Inflammatory macrophage treated with lipopolysaccharide for 1 hour (primary cell): ENCODE data around the gene CARD14.
A peak's percentile ranks its signal among the peaks of the same experiment; 100 is the strongest.

Source experiments
- DNase-seq, 2 donors: peaks; one replicate each; pipeline ENCODE4 v3.0.0-alpha.2; 2020 to 2022

CARD14 gene

DNA sequence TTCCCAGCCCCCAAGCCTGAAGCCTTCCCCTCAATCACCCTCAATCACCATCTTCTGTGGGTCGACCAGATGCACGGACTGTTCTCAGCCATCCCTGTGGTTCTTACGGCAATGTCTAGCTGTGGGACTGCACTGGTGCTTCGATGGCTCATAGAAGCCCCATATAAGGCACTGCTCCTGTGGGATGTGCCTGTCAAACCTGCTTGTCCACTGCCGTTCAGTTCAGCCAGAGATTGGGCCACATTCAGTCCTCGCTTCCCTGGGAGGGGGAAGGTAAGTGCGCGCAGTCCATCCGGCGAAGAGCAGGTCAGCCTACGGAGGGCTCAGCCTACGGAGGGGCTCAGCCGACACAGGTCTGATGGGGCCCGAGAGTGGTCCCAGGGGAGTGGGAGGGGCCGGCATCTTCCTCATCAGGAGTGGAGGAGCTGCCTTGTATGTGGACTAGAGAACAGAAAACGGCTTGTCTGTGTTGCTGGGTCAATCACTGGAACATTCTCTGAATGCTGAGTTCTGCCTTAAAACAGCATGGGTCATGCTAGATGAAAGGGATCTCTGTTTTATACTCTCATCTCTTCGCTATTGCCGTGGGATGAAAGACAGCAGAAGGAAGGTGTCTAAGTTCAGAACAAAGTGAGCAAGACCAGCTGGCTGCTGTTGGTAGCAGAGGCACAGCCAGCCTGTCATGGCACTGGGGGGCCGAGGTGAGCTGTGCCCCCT is at the start of gene CARD14:
Gene CARD14 (plus strand): TSS at position 247 of the 717 bp plus-strand sequence. CDS start 11,409 bp downstream, outside the sequence.
- DNase-seq = no peak

DNA sequence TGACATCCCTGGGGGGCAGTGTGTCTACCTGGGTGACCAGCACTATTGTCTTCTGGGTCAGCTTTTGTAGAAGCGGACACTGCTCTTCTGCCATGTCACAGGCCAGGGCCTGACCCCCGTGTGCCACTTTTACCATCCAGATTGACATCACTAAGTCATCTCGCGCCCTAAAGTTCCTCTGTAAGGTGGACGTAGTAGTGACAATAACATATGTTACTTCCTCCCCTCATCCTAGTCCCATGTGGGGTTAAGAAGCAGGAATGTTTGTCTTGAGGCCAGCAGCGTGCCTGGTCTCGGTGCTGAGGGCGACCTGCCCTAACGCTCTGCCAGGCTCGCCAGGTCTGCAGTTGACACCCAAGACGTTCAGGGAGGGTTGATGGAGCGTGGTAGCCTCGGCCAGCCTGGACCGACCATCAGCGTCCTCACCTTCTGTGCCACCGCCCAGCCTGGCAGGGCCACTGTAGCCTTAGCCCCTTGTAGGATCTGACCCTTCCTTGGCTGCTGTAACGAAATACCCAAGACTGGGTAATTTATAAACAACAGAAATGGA is 47.7 kb upstream of the CARD14 start:
- DNase-seq = no peak

DNA sequence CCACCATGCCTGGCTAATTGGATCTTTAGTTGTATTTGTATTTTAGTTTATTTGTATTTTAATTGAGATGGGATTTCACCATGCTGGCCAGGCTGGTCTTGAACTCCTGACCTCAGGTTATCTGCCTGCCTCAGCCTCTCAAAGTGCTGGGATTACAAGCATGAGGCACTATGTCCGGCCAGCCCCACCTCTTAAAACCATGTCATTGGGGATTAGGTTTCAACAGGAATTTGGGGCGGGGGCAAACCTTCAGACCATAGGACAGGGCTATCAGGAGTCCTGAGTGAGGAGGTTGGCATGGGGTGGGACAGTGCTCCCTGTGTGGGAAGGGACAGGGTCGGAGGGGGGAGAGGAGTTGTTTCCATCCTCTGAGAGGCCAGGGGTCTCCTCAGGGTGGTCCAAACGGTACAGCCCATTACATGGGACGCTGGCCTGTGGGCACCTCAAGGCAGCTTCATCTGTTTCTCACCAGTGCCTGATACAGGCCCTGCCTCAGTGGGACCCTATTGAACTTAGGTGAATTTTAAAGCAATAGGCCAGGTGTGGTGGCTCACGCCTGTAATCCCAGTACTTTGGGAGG is 46.8 kb upstream of the CARD14 start:
- DNase-seq = no peak

DNA sequence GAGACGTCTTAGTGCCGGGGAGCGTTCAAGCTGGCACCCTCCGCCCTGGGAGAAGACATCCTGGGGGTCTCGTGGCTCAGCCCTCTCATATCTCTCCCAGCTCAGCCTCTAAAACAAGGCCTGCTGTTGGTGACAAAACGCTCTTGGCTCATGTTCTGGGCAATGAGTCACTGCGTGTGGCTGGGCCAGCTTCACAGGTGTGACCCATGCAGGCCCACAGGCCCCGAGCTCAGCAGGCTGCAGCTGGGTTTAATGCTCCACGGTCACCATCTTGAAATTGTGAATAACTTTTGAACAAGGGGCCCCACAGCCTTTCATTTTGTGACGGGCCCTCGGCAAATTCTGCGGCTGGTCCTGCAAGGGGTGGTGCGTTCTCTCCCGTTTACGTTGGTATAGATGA is 46.0 kb upstream of the CARD14 start:
- no peak for DNase-seq

DNA sequence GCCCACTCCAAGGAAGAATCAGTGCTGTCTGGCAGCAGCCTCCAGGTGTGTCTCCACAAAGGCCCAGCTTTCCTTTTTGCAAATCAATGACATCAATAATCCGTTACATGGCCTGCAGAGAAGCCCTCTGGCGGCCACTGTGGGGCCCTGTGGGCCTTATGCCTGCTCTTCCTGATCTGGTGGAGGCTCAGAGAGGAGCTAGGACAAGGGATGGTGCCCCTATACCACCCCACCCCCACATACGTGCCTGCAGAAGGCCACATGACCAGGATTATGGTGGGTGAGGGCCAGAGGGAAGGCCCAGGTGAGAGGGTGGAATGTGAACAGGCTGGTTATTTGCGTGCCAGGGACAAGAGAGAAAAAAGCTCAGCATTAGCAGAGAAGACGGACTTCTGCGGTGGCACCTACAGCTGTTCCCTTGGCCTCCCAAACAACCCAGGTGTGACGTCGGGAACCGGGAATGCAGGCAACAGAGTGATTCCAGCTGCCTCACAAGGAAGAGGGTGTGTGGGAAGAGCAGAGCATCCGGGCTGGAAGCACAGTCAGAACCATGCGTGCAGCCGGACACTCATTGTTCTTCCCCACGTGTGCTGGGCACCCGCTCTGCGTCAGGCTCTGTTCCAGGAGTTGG is 45.4 kb upstream of the CARD14 start:
- DNase-seq = no peak

DNA sequence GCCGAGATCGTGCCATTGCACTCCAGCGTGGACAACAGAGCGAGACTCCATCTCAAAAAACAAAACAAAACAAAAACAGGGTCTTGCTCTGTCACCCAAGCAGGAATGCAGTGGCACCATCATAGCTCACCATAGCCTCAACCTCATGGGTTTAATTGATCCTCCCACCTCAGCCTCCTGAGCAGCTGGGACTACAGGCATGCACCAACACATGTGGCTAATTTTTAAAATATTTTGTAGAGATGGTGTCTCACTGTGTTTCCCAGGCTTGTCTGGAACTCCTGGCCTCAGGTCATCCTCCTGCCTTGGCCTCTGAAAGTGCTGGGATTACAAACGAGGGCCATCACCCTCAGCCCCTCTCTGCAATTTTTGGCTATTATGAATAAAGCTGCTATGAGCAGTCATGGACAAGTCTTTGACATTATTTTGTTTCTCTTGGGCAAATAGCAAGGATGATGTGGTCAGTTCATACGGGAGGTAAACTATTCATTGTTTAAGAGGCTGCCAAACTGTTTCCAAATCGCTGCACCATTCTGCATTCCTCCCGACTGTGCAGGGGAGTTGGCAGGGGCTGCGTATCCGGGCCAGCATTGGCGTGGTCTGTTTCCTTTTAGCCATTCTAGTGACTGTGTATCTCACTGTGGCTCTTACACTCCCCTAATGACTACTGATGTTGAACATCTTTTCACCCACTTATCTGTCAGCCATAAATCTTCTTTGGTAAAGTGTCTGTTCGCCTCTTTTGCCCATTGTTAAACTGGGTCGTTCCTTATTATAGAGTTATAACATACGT is 44.0 kb upstream of the CARD14 start:
- DNase-seq = no peak

DNA sequence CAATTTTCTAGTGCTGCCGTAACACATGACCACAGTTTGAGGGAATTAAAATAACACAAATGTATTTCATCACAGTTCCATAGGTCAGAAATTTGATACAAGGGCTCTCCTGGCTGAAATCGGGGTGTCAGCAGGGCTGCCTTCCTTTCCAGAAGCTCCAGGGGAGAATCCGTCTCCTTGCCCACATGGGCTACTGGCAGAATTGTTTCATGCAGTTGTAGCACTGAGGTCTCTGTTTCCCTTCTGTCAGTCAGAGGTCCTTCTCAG is 43.4 kb upstream of the CARD14 start:
- no peak for DNase-seq

DNA sequence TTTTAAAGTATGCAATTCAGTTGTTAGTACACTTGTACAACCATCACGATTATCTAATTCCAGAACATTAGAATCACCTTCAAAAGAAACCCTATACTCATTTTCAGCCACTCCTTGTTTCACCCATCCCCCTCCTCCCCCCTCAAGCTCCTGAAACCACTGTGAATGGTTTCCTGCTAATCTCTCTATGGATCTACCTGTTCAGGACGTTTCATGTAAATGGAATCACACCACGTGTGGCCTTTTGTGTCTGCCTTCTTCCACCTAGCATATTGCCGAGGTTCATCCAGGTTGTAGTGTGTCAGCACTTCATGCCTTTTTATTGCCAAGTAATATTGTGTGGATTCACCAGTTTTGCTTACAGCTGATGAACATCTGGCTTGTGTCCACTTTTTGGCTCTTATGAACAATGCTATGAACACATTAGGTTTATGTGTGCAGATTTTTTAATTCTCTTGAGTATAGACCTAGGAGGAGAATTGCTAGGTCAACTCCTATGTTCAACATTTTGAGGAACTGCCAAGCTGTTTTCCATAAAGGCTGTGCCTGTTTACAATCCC is 40.7 kb upstream of the CARD14 start:
- DNase-seq = no peak

DNA sequence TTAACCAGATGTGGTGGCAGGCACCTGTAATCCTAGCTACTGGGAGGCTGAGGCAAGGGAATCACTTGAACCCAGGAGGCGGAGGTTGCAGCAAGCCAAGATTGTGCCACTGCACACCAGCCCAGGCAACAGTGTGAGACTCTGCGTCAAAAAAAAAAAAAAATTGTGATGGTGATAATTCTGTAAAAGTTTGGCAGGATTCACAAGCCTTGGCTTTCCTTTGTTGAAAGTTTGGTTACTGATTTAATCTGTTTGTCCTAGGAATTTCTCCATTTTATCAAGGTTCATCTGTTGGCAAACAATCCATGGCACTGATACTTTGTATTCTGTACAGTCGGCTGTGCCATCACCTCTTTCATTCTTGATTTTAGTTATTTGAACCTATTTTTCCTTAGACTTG is 38.8 kb upstream of the CARD14 start:
- DNase-seq = no peak

DNA sequence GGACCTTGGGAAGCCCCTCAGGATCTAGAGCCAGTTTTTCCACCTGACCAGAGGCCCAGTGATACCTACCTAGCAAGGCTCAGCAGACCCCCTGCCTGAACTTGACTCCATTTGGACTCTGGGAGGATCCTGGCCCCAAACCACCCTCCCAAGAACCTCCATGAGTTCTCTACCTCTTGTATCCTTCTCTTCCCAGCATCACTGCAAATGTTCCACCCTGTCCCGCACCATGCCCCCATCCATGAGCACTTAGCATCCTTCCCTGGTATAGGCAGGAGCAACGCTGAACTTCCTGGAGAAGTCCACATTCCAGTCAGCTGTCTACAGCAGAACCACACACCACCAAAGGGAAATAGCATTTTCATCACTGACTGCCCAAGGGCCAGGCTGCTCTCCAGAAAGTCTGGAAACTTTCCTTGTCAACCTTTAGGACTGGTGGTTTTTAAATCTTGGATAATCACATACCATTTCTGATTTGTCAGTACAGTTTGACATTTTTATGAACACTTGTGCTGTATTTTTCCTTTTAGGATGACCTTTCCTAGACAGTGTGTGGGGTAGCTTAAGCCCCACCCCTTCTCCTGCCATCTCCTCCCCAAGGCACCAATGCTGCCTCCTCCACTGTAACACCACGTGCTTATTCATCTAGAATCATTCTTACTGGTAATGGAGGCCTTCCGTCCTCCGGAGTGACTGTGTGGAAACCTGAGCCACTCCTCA is 36.8 kb upstream of the CARD14 start:
- no peak for DNase-seq

DNA sequence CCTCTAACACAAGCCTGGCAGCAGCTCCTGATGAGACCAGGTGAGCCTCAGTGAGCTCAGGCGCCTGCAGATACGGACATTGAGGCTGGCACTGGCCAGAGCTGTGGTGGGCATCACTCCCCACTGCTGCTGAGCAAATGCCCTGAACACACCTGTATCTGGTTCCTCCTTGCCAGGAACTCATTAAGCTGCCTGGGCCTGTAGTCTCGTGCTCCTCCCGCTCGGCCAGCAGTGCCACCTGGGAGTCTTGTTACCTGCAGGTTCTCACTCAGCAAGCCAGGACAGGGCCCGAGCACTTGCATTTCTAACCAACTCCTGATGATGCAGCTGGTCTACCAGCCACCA is 36.2 kb upstream of the CARD14 start:
- DNase-seq = no peak

DNA sequence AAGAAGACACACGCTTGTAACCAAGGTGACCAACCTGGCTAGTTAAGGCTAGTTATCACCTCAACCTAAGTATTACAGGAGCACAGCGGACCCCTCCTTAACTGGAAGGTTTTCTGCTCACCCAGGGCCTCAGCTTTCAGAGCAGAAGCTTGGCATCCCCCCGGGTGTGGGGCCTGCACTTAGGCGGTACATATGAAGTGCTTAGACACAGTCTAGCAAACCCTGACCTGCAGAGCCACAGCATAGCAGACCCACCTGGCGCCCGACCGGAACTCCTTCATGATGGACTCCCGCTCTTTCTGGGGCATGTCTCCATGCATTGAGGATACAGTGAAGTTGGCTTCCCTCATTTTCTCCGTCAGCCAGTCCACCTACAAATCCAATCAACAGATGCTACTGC is 32.7 kb upstream of the CARD14 start:
- no peak for DNase-seq

DNA sequence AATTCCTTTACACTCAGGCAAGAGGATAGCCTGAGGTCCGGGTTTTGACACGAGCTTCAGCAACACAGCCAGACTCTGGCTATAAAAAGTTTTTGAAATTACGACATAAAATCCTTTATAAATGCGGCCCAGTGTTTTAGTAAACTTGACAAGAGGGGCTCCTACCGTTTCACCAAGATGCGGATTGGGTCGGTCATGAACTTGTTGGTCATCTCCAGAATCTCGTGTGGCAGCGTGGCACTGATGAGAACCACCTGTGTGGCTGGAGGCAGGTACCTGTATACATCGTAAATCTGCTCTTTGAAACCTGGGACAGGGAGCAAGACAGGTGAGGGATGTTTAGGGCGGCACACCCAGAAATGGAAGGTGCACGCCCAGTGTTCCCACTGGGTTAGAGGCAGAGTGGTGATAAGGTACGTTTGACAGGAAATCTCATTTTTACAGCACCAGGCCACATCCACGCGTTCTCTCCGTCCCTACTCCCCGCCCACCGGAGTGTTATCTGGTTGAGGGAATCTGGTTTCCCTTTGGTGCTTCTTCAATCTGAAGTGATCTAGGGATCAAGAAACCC is 30.9 kb upstream of the CARD14 start:
- DNase-seq = no peak

DNA sequence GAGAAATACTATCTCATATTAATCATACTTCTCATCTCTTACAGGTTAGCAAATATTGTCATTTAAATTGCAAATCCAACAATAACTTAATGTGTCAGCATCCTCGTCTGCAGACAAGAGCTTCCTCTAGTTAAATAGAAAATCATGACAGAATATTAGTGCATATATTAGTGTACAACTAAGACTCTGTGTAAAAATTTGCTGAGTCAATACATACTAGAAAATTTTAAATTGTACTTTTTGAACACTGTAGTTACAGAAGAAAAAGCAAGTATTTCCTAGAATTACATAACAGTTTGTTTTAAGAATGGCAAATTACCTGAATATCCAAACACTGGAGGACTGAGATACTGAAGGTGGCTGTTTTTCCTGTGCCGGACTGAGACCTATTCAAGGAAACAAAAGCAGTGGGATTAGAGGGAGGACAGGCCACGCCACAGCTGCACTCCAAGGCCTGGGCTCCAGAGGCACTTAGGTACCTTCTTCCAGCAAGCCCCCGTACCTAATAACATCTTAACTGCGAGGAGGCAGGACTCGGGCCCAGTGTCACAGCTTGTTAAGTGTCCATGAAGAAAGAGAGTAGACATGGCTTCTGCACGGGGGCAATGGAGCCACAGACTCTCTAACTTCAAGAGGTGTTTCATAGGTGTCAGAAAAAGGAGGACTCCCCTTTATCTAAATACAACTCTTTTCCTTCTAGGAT is 28.2 kb upstream of the CARD14 start:
- DNase-seq = no peak

DNA sequence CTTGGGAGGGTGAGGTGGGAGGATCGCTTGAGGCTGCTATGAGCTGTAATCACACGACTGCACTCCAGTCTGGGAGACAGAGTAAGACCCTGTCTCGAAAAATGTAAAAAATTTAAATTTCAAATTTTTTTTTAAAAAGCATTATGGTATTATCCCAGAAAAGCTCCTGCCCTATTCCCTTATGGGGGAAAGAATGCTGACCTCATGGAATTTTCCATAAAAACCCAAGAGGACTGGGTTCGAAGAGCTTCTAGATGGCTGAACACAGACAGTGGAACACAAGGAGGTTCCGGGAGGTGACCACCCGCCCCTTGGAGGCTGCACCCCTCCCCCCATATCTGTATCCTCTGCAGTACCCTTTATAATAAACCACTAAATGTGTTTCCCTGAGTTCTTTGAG is 26.9 kb upstream of the CARD14 start:
- DNase-seq = no peak

DNA sequence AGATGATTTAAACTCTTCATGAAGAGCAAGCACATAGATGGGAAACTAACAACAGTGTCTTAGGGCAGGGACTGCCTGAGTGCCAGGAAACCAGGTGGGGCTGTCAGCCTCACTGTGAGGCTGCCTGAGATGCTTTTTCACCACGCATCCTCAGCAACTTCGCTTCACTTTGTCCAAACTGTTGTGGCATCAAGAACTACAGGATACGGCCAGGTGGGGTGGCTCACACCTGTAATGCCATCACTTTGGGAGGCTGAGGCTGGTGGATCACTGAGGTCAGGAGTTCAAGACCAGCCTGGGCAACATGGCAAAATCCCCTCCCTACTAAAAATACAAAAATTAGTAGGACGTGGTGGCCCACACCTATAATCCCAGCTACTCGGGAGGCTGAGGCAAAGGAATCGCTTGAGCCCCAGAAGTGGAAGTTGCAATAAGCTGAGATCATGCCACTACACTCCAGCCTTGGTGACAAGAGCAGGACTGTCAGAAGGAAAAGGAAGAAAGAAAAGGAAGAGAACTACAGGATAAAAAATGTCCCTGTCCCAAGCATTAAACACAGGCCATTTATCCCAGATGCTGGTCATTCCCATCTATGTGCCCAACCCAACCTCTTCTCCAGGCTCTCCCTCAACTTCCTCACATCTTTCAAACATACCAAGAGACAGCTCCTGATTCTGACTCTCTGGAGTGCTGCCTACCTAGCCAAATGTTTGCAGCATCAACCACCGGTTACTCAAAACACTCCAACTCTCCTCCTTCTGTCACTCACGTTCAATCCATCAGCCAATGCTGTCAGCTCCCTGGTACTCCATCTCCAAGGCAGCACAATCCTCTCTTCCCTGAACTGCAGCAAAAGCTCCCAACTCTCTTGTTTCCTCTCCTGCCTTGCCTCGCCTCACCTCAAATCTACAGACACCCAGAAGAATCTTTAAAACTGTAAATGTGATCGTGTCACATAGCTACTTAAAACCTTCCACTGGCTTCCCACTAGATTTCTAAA is 24.5 kb upstream of the CARD14 start:
- DNase-seq = peak; percentile 4 to 10

DNA sequence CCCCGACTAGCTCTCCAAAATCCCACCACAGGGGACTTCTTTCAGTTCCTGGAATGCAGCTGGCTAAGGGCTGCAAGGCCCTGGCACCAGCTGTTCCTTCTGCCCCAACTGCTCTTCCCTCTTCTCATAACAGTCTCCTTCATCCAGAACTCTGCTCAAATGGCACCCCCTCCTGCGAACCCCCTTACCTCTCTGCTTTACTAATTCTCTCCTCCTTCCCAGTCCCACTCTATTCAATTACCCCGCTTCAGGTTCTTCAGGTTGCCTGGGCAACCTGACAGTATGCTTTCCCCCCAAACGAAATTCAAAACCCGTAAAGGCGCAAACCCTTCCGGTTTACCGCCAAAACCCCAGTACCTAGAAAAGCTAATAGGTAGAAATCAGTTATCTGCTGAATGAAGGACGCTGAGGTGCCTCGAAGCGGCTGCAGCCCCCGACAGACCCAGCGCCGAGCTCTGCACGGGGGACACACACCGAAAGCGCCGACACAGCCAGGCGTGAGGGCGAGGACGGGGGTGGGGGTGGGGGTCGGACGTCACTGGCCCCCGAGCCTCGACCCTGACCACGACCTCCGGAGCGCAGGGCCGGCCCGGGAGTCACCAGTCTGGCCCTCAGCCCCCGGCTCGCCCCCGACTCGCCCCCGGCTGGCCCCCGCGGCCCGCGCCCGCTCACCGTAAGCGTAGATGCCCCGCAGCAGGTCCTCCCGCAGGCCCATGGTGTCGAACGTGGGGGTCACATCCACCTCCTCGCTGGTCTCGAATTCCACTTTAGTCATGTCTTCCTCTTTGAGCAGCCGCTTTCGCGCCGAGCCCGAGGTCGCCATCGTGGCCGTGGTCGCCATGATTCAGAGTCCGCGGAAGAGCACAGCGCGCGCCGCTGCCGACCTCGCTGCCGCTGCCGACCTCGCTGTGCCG is 23.5 kb upstream of the CARD14 start:
- DNase-seq = peak; percentile 19 to 23

DNA sequence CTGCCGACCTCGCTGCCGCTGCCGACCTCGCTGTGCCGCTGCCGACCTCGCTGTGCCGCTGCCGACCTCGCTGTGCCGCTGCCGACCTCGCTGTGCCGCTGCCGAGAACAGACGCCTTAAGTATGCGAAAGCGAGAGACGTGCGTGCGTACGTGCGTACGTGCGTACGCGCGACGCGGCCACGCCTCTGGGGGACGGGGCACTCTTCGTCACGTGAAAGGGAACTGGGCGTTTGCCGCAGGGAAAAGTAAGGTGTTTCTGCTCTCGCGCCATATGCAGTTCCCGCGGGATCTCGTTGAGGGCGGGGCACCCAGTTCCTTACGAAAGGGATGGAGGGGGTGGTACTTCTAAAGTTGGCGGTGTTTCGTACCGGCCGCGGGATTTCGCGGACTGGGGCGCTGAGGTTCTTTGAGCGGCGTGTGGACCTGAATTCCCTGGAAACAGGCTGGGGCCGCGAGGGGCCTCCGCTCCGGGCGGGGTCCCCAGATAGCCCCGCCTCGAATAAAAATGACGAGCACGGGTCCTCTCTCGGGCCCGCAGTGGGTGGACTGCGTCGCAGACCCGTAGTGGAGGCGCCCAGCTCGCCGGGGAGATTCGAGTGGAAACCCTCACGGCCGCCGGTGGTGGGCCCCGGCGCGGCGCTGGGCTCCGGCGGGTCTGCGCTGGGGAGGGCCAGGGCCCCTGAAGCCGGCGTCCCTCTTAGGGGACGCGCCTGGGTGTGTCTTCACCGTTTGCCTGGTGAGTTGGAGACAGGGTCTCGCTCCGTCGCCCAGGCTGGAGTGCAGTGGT is 22.6 kb upstream of the CARD14 start, which contains the start of gene EIF4A3:
Gene EIF4A3 (minus strand): TSS at position 94 of the 788 bp plus-strand sequence. CDS start 167 bp downstream, outside the sequence.
- DNase-seq = peak; percentile 98
